Chondrocyte (in vitro differentiated cells): ENCODE measurements around the gene TRAT1. TPM values are rescaled to one million over a fixed set of nuclear protein-coding genes. Genes with fewer than 3 reads are reported as not detected.

Experiments
- DNase-seq: peaks from one replicate; pipeline ENCODE4 v3.0.0; 2021; ENCODE audit warnings: mixed read lengths, low spot score
- H3K27ac Mint-ChIP-seq: one replicate; pipeline ENCODE4 v1.8.0; 2021; ENCODE audit warnings: mild to moderate bottlenecking, moderate library complexity, mixed read lengths; ENCODE audit not compliant: unreplicated experiment
- H3K27me3 Mint-ChIP-seq: 2 replicates; pipeline ENCODE4 v1.8.0; 2021; ENCODE audit warnings: low read depth, mixed read lengths
- H3K36me3 Mint-ChIP-seq: 2 replicates; pipeline ENCODE4 v1.8.0; 2021; ENCODE audit warnings: low read depth, mixed read lengths
- H3K4me1 Mint-ChIP-seq: 2 replicates; pipeline ENCODE4 v1.8.0; 2021; ENCODE audit warnings: low read depth, mild to moderate bottlenecking, mixed read lengths
- H3K4me3 Mint-ChIP-seq: one replicate; pipeline ENCODE4 v1.8.0; 2021; ENCODE audit warnings: mild to moderate bottlenecking, moderate library complexity, mixed read lengths; ENCODE audit not compliant: unreplicated experiment
- H3K9me3 Mint-ChIP-seq: 2 replicates; pipeline ENCODE4 v1.8.0; 2021; ENCODE audit warnings: low read depth, mixed read lengths
- CTCF ChIP-seq: fragments of 200-600 bp; sonication (generic); IDR thresholded peaks from 2 replicates; pipeline ENCODE4 v1.5.0; 2021; ENCODE audit warnings: antibody characterized with exemption, mild to moderate bottlenecking, moderate library complexity
- total RNA-seq: library from RNA; stranded (reverse); gene quantifications from 3 replicates; pipeline ENCODE4 v1.2.1, GENCODE V29; 2021

Gene TRAT1
- total RNA-seq, 1 donor from 2014 or later, result not detected

- H3K36me3 Mint-ChIP-seq, result no peaks in the 10 kb centered on the region
- no peak for DNase-seq
Observed at GRCh38 chr3:108877901-108878300, 55.3 kb downstream of the TRAT1 start.

GRCh38 chr3:108879915-108880314, 57.3 kb downstream of the TRAT1 start:
- no peak for DNase-seq

More at GRCh38 chr3:108877901-108878300, 55.3 kb downstream of the TRAT1 start:
- no peaks in the 10 kb centered on the region for H3K4me1 Mint-ChIP-seq
- H3K27ac Mint-ChIP-seq, result no peak overlapping the region
- H3K4me3 Mint-ChIP-seq, result no peak overlapping the region
- no peak for TF ChIP-seq CTCF
- peaks cover 13% of the 10 kb centered on the region for H3K27me3 Mint-ChIP-seq
- H3K9me3 Mint-ChIP-seq, result no peaks in the 10 kb centered on the region

GRCh38 chr3:108882762-108883161, 60.2 kb downstream of the TRAT1 start:
- Mint-ChIP-seq H3K4me1 (no peaks in the 10 kb centered on the region), H3K36me3 (no peaks in the 10 kb centered on the region)

More at GRCh38 chr3:108879915-108880314, 57.3 kb downstream of the TRAT1 start:
- Mint-ChIP-seq H3K27me3 (peaks cover 12% of the 10 kb centered on the region), H3K27ac (no peak overlapping the region), H3K36me3 (no peaks in the 10 kb centered on the region), H3K9me3 (no peaks in the 10 kb centered on the region), H3K4me1 (no peaks in the 10 kb centered on the region), H3K4me3 (no peak overlapping the region)
- TF ChIP-seq CTCF, result no peak

GRCh38 chr3:108883373-108883772, 60.8 kb downstream of the TRAT1 start:
- Mint-ChIP-seq H3K4me3 (no peak overlapping the region), H3K27me3 (peaks cover 4% of the 10 kb centered on the region), H3K36me3 (no peaks in the 10 kb centered on the region), H3K4me1 (no peaks in the 10 kb centered on the region), H3K9me3 (no peaks in the 10 kb centered on the region), H3K27ac (no peak overlapping the region)
- DNase-seq, result no peak
- no peak for TF ChIP-seq CTCF

More at GRCh38 chr3:108882762-108883161, 60.2 kb downstream of the TRAT1 start:
- H3K9me3 Mint-ChIP-seq, result no peaks in the 10 kb centered on the region
- peaks cover 4% of the 10 kb centered on the region for H3K27me3 Mint-ChIP-seq
- H3K27ac Mint-ChIP-seq, result no peak overlapping the region
- TF ChIP-seq CTCF, result no peak
- no peak overlapping the region for H3K4me3 Mint-ChIP-seq
- no peak for DNase-seq

GRCh38 chr3:108887121-108887520, 64.5 kb downstream of the TRAT1 start:
- Mint-ChIP-seq H3K4me3 (no peak overlapping the region), H3K4me1 (no peaks in the 10 kb centered on the region), H3K36me3 (no peaks in the 10 kb centered on the region), H3K27ac (no peak overlapping the region), H3K9me3 (no peaks in the 10 kb centered on the region), H3K27me3 (peaks cover 1% of the 10 kb centered on the region)
- DNase-seq, result no peak
- TF ChIP-seq CTCF, result no peak
